Measurements from ENCODE around the gene NT5DC3.

NT5DC3 gene

GRCh38 chr12:103751600-103751999, 89.4 kb downstream of the NT5DC3 start:
- no peak for DNase-seq (ENCODE audit: low read depth)

- DNase-seq (ENCODE audit: low read depth) = peak; percentile 22
Observed at GRCh38 chr12:103751171-103751570, 89.9 kb downstream of the NT5DC3 start.

- DNase-seq (ENCODE audit: low read depth) = no peak
Observed at GRCh38 chr12:103748875-103749274, 92.2 kb downstream of the NT5DC3 start.

- DNase-seq (ENCODE audit: low read depth) = peak; percentile 10
Observed at GRCh38 chr12:103748002-103748401, 93.0 kb downstream of the NT5DC3 start.

GRCh38 chr12:103745962-103746361, 95.1 kb downstream of the NT5DC3 start:
- DNase-seq (ENCODE audit: low read depth) = no peak

GRCh38 chr12:103743788-103744187, 97.2 kb downstream of the NT5DC3 start:
- DNase-seq (ENCODE audit: low read depth) = no peak

- peak; percentile 32 for DNase-seq (ENCODE audit: low read depth)
Observed at GRCh38 chr12:103742349-103742932, 98.6 kb downstream of the NT5DC3 start.

GRCh38 chr12:103737881-103738280, 103.2 kb downstream of the NT5DC3 start:
- no peak for DNase-seq (ENCODE audit: low read depth)

- DNase-seq (ENCODE audit: low read depth) = no peak
Observed at GRCh38 chr12:103736572-103736971, 104.5 kb downstream of the NT5DC3 start.

GRCh38 chr12:103735291-103735690, 105.7 kb downstream of the NT5DC3 start:
- no peak for DNase-seq (ENCODE audit: low read depth)

GRCh38 chr12:103734863-103735262, 106.2 kb downstream of the NT5DC3 start:
- DNase-seq (ENCODE audit: low read depth) = no peak

- no peak for DNase-seq (ENCODE audit: low read depth)
Observed at GRCh38 chr12:103731539-103731938, 109.5 kb downstream of the NT5DC3 start.

GRCh38 chr12:103729499-103729898, 111.5 kb downstream of the NT5DC3 start:
- DNase-seq (ENCODE audit: low read depth) = no peak

- no peak for DNase-seq (ENCODE audit: low read depth)
Observed at GRCh38 chr12:103728323-103728722, 112.7 kb downstream of the NT5DC3 start.

GRCh38 chr12:103727638-103728037, 113.4 kb downstream of the NT5DC3 start:
- peak; percentile 10 for DNase-seq (ENCODE audit: low read depth)

GRCh38 chr12:103725398-103725797, 115.6 kb downstream of the NT5DC3 start:
- no peak for DNase-seq (ENCODE audit: low read depth)

Measured in ELR (cell line).